Uterus (tissue), 2 donors: ENCODE data around the gene TMEM50A.

ENCODE experiments used
- POLR2A ChIP-seq, 2 donors: fragments of 450-650 bp; IDR thresholded peaks; one replicate each; pipeline ENCODE4 v1.6.1; 2016; ENCODE audit warnings: antibody characterized with exemption in 2 of 2, mild to moderate bottlenecking in 1 of 2, moderate library complexity in 1 of 2
- TF ChIP-seq, protein P1 (sequence below), 4 experiments: fragments of 200-600 bp in 2 of 4; fragments of 450-650 bp in 2 of 4; sonication (generic) in 2 of 4; IDR thresholded peaks; one replicate each; pipeline ENCODE4 v1.5.1; 2016 to 2019; ENCODE audit warnings: antibody characterized with exemption in 4 of 4, mild to moderate bottlenecking in 2 of 4, moderate library complexity in 1 of 4

DNA sequence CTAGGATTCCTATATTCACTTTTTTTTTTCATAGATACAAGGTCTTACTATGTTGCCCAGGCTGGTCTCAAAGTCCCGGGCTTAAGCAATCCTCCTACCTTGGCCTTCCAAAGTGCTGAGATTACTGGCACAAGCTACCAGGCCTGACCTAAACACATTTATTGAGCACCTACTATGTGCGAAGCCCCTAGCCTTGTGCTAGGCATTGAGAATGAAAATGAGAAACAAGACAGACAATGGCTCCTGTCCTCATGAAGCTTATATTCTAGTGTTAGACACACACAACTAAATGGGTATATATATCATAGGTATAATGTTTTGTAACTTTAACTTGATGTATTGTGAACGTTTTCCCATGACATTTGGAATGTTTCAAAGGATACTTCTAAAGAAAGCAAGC, 11.5 kb downstream of the TMEM50A start:
- TF ChIP-seq, protein P1, sequence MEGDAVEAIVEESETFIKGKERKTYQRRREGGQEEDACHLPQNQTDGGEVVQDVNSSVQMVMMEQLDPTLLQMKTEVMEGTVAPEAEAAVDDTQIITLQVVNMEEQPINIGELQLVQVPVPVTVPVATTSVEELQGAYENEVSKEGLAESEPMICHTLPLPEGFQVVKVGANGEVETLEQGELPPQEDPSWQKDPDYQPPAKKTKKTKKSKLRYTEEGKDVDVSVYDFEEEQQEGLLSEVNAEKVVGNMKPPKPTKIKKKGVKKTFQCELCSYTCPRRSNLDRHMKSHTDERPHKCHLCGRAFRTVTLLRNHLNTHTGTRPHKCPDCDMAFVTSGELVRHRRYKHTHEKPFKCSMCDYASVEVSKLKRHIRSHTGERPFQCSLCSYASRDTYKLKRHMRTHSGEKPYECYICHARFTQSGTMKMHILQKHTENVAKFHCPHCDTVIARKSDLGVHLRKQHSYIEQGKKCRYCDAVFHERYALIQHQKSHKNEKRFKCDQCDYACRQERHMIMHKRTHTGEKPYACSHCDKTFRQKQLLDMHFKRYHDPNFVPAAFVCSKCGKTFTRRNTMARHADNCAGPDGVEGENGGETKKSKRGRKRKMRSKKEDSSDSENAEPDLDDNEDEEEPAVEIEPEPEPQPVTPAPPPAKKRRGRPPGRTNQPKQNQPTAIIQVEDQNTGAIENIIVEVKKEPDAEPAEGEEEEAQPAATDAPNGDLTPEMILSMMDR (IDR thresholded peaks at IDR 0.05), result no peak
- TF ChIP-seq POLR2A (IDR thresholded peaks at IDR 0.05), result no peak
